H1 (cell line): ENCODE data around the gene GTF2E1. TPM values are rescaled to one million over a fixed set of nuclear protein-coding genes. Genes with fewer than 3 reads are reported as not detected.

Experiments used
- CTCF ChIA-PET: fragments of 300-600 bp; sonication (Branson Sonifier 250); formaldehyde crosslinking; loops from one replicate; lab custom pipeline; 2021; ENCODE audit not compliant: partially characterized antibody; lab: Charles Lee
- POLR2A ChIA-PET: fragments of 300-600 bp; sonication (Branson Sonifier 250); formaldehyde crosslinking; loops from one replicate; lab custom pipeline; 2021; ENCODE audit warnings: inconsistent platforms; ENCODE audit not compliant: partially characterized antibody; lab: Charles Lee
- DNase-seq, 2 experiments: peaks; one replicate each; pipeline versions ENCODE4 v3.0.0 to v3.0.0-alpha.2; 2010 to 2022; ENCODE audit warnings: low spot score in 2 of 2, low read depth in 1 of 2, mixed read lengths in 1 of 2
- FAIRE-seq: peaks from 2 replicates; lab custom pipeline; 2011; peaks lifted over from hg19 to GRCh38; lab: Jason Lieb, UNC
- H2AFZ ChIP-seq: 2 replicates; pipeline ENCODE4 v1.8.1; 2012; ENCODE audit warnings: low read length, inconsistent platforms
- H2AK5ac ChIP-seq: 2 replicates; pipeline ENCODE4 v1.6.1; 2013; ENCODE audit warnings: low read depth, low read length
- H2BK120ac ChIP-seq: replicated peaks from 2 replicates; pipeline ENCODE3; 2013; ENCODE audit warnings: low read depth, low read length, inconsistent platforms
- H2BK12ac ChIP-seq: 2 replicates; pipeline ENCODE4 v1.6.1; 2013; ENCODE audit warnings: low read depth, low read length
- H2BK15ac ChIP-seq: 2 replicates; pipeline ENCODE4 v1.6.1; 2013; ENCODE audit warnings: low read length
- H2BK20ac ChIP-seq: 2 replicates; pipeline ENCODE4 v1.6.1; 2013; ENCODE audit warnings: low read length
- H2BK5ac ChIP-seq: 2 replicates; pipeline ENCODE4 v1.6.1; 2013; ENCODE audit warnings: low read depth, low read length
- H3K14ac ChIP-seq: 2 replicates; pipeline ENCODE4 v1.6.1; 2013; ENCODE audit warnings: inconsistent platforms; ENCODE audit not compliant: insufficient read length
- H3K18ac ChIP-seq: 2 replicates; pipeline ENCODE4 v1.6.1; 2013; ENCODE audit warnings: low read length; ENCODE audit errors: extremely low read depth
- H3K23ac ChIP-seq: 2 replicates; pipeline ENCODE4 v1.6.1; 2013; ENCODE audit warnings: inconsistent platforms; ENCODE audit not compliant: insufficient read length
- H3K23me2 ChIP-seq: 2 replicates; pipeline ENCODE4 v1.6.1; 2013; ENCODE audit warnings: low read depth, low read length
- H3K27ac ChIP-seq: 2 replicates; pipeline ENCODE4 v1.6.1; 2011; ENCODE audit warnings: low read depth, low read length, inconsistent platforms
- H3K27me3 ChIP-seq, 4 experiments: replicated peaks in 1 of 4; 1 replicate in 1 of 4; 2 replicates in 3 of 4; pipeline versions ENCODE4 v1.6.1 to v1.8.1; 2011 to 2013; ENCODE audit warnings: low read length in 3 of 4, mild to moderate bottlenecking in 3 of 4, inconsistent platforms in 2 of 4, mixed read lengths in 2 of 4, moderate library complexity in 1 of 4; ENCODE audit not compliant: control insufficient read depth in 3 of 4, insufficient read depth in 3 of 4; ENCODE audit errors: extremely low read depth in 1 of 4
- H3K36me3 ChIP-seq, 4 experiments: 2 replicates each; pipeline versions ENCODE4 v1.6.1 to v1.8.1; 2011 to 2013; ENCODE audit warnings: mild to moderate bottlenecking in 4 of 4, low read length in 3 of 4, moderate library complexity in 2 of 4, control low read depth in 1 of 4, inconsistent platforms in 1 of 4; ENCODE audit not compliant: insufficient read depth in 4 of 4, control insufficient read depth in 2 of 4
- H3K4ac ChIP-seq: replicated peaks from 2 replicates; pipeline ENCODE3; 2013; ENCODE audit warnings: low read length, low read depth, mixed read lengths, inconsistent platforms; ENCODE audit not compliant: insufficient read length
- H3K4me1 ChIP-seq, 4 experiments: replicated peaks in 1 of 4; 1 replicate in 1 of 4; 2 replicates in 3 of 4; pipeline versions ENCODE4 v1.6.1 to v1.8.1; 2011 to 2013; ENCODE audit warnings: low read length in 3 of 4, inconsistent platforms in 2 of 4, mixed read lengths in 1 of 4; ENCODE audit not compliant: insufficient read depth in 4 of 4, control insufficient read depth in 3 of 4
- H3K4me2 ChIP-seq, 2 experiments: 2 replicates each; pipeline versions ENCODE4 v1.6.1 to v1.8.1; 2011 to 2013; ENCODE audit warnings: low read depth in 2 of 2, low read length in 2 of 2, control low read depth in 1 of 2, inconsistent platforms in 1 of 2, mild to moderate bottlenecking in 1 of 2; ENCODE audit not compliant: insufficient read depth in 1 of 2
- H3K4me3 ChIP-seq, 4 experiments: fragments of 200-600, 300-600 bp in 1 of 4; sonication (generic), shearing (Covaris generic), sonication (Bioruptor Twin) in 1 of 4; 2 replicates each; pipeline versions ENCODE4 v1.5.1 to v1.8.1; 2011 to 2016; ENCODE audit warnings: low read length in 4 of 4, low read depth in 3 of 4, control low read depth in 2 of 4, inconsistent platforms in 2 of 4, mild to moderate bottlenecking in 2 of 4, mixed read lengths in 1 of 4, moderate library complexity in 1 of 4; ENCODE audit not compliant: insufficient read depth in 2 of 4; ENCODE audit errors: extremely low read depth in 1 of 4
- H3K56ac ChIP-seq: replicated peaks from 2 replicates; pipeline ENCODE3; 2013; ENCODE audit warnings: low read depth, mild to moderate bottlenecking, mixed read lengths, low read length, inconsistent platforms; ENCODE audit not compliant: insufficient read length
- H3K79me1 ChIP-seq: 2 replicates; pipeline ENCODE4 v1.6.1; 2013; ENCODE audit warnings: low read depth, low read length, control low read depth
- H3K79me2 ChIP-seq, 2 experiments: 2 replicates each; pipeline versions ENCODE4 v1.6.1 to v1.8.1; 2012 to 2013; ENCODE audit warnings: low read length in 2 of 2, mild to moderate bottlenecking in 2 of 2, inconsistent platforms in 1 of 2; ENCODE audit not compliant: insufficient read depth in 2 of 2, control insufficient read depth in 1 of 2
- H3K9ac ChIP-seq, 4 experiments: replicated peaks in 1 of 4; 1 replicate in 1 of 4; 2 replicates in 3 of 4; pipeline versions ENCODE4 v1.6.1 to v1.8.1; 2011 to 2013; ENCODE audit warnings: low read depth in 3 of 4, low read length in 3 of 4, control low read depth in 2 of 4, mild to moderate bottlenecking in 2 of 4, moderate library complexity in 2 of 4, inconsistent platforms in 1 of 4; ENCODE audit errors: extremely low read depth in 1 of 4
- H3K9me3 ChIP-seq, 2 experiments: 2 replicates each; pipeline versions ENCODE4 v1.6.1 to v1.8.1; 2012 to 2013; ENCODE audit warnings: mild to moderate bottlenecking in 2 of 2, moderate library complexity in 2 of 2, control low read depth in 1 of 2, inconsistent platforms in 1 of 2, low read depth in 1 of 2, low read length in 1 of 2, mixed read lengths in 1 of 2; ENCODE audit not compliant: insufficient read depth in 2 of 2
- H4K20me1 ChIP-seq, 2 experiments: replicated peaks in 1 of 2; 2 replicates each; pipeline versions ENCODE3 to v1.8.1; 2011 to 2013; ENCODE audit warnings: inconsistent platforms in 2 of 2, low read length in 2 of 2, mild to moderate bottlenecking in 1 of 2; ENCODE audit not compliant: insufficient read depth in 2 of 2, control insufficient read depth in 1 of 2
- H4K5ac ChIP-seq: 2 replicates; pipeline ENCODE4 v1.6.1; 2013; ENCODE audit warnings: low read length, low read depth, mixed read lengths, inconsistent platforms; ENCODE audit not compliant: insufficient read length
- H4K8ac ChIP-seq: 2 replicates; pipeline ENCODE4 v1.8.0; 2013; ENCODE audit warnings: mild to moderate bottlenecking, moderate library complexity, low read length, inconsistent platforms; ENCODE audit not compliant: insufficient read depth; ENCODE audit errors: extremely low read depth
- H4K91ac ChIP-seq: replicated peaks from 2 replicates; pipeline ENCODE3; 2013; ENCODE audit warnings: low read length, mixed read lengths, inconsistent platforms; ENCODE audit not compliant: insufficient read length
- CHD2 ChIP-seq: IDR thresholded peaks from 2 replicates; pipeline ENCODE4 v1.6.1; 2012; ENCODE audit warnings: low read length, improper control_type of control experiment
- CREB1 ChIP-seq: IDR thresholded peaks from 2 replicates; pipeline ENCODE4 v1.6.1; 2012; ENCODE audit warnings: inconsistent platforms
- SP1 ChIP-seq: IDR thresholded peaks from 2 replicates; pipeline ENCODE4 v1.6.1; 2011; ENCODE audit warnings: low read depth, low read length
- TCF12 ChIP-seq: IDR thresholded peaks from 2 replicates; pipeline ENCODE4 v1.6.1; 2011; ENCODE audit warnings: low read depth, mild to moderate bottlenecking, low read length
- USF2 ChIP-seq: IDR thresholded peaks from 2 replicates; pipeline ENCODE4 v1.6.1; 2011; ENCODE audit warnings: low read length, improper control_type of control experiment
- WGBS, 2 experiments: shearing (Covaris generic) in 1 of 2; methylation state at CpG; one replicate each; pipeline versions ENCODE4 v1.1.6 to v1.1.7; 2013 to 2015; ENCODE audit warnings: low lambda C conversion rate in 2 of 2, mixed read lengths in 2 of 2, inconsistent platforms in 1 of 2, low coverage in 1 of 2, missing lambda C conversion rate in 1 of 2; ENCODE audit not compliant: insufficient replicate concordance in 2 of 2, insufficient coverage in 1 of 2, insufficient read length in 1 of 2; ENCODE audit errors: extremely low coverage in 1 of 2, missing lambda C conversion rate in 1 of 2; 5-methylcytosine and 5-hydroxymethylcytosine counted together
- polyA plus RNA-seq, 7 experiments: library from polyadenylated mRNA; depleted of rRNA in 3 of 7; stranded (reverse) in 5 of 7; unstranded in 2 of 7; fragments of >200 nt in 5 of 7; fragments of 200-250 nt in 2 of 7; gene quantifications; 1 replicate in 5 of 7; 2 replicates in 1 of 7; 4 replicates in 1 of 7; pipeline versions ENCODE4 v1.2.1 to v1.2.3, GENCODE V29; 2011 to 2013; ENCODE audit warnings: missing spikeins in 2 of 7, mixed read lengths in 2 of 7
- total RNA-seq: library from RNA; stranded (reverse); fragmentation: NEBNext Ultra II Directional; extraction: Animal tissue kit (Norgen Biotek cat#: 25700); gene quantifications from 2 replicates; pipeline ENCODE4 v1.2.1, GENCODE V29; 2021

GTF2E1 gene
- total and polyA plus RNA-seq, 2 of the 8 experiments (the other 6 are each of a cell fraction or from before 2014, with no cell fraction given), result 37.4 to 73.3 TPM

GRCh38 chr3:120824613-120825012, 82.1 kb downstream of the GTF2E1 start:
- DNase-seq, result no peak
- H3K4me1 ChIP-seq, result peaks cover 0 to 3% (median 2%) of the 10 kb centered on the region in 4 experiments; a peak in 2 of 7 replicates
- no peak overlapping the region for H2BK12ac ChIP-seq
- H3K4me2 ChIP-seq, result peak overlapping the region in 1 of 2 experiments; percentile 38; a peak in 2 of 4 replicates
- no peaks in the 10 kb centered on the region for H3K36me3 ChIP-seq
- H2BK15ac ChIP-seq, result no peak overlapping the region
- H3K56ac ChIP-seq, result no peak overlapping the region
- ChIA-PET POLR2A (interaction anchor here (0.6 kb wide), 1 partner anchor 609 kb away, joined by 3 read pairs; no protein-coding TSS in a partner anchor), CTCF (interaction anchor here (0.6 to 1.6 kb wide), 8 partner anchors 11 to 514 kb away, joined by 3 to 5 read pairs (median 3); no protein-coding TSS in a partner anchor)
- no peaks in the 10 kb centered on the region for H3K9me3 ChIP-seq
- 77% methylated on average over 1 of the region's 1 CpG; no CpG with 5 or more reads in 1 of the 2 experiments for WGBS, 2 experiments
- peak overlapping the region; percentile 43 for H2AFZ ChIP-seq
- H3K18ac ChIP-seq, result peak overlapping the region; percentile 63
- H4K91ac ChIP-seq, result no peak overlapping the region
- H3K27me3 ChIP-seq, result peaks cover 0 to 1% (median 0%) of the 10 kb centered on the region in 4 experiments; a peak in 2 of 7 replicates
- no peak overlapping the region for H2BK120ac ChIP-seq
- H3K79me1 ChIP-seq, result no peaks in the 10 kb centered on the region
- no peak overlapping the region for H3K27ac ChIP-seq
- no peak overlapping the region for H3K9ac ChIP-seq
- H3K14ac ChIP-seq, result no peak overlapping the region
- H3K23me2 ChIP-seq, result no peaks in the 10 kb centered on the region
- TF ChIP-seq CREB1 (no peak), CHD2 (no peak), SP1 (no peak), USF2 (no peak), TCF12 (no peak)
- H3K4ac ChIP-seq, result no peak overlapping the region
- no peak overlapping the region for H3K23ac ChIP-seq
- H3K79me2 ChIP-seq, result no peaks in the 10 kb centered on the region
- H4K5ac ChIP-seq, result no peak overlapping the region
- FAIRE-seq, result peak; percentile 79
- H4K8ac ChIP-seq, result no peak overlapping the region
- no peaks in the 10 kb centered on the region for H4K20me1 ChIP-seq
- 0 out of 8 replicates have a peak overlapping the region, but pooled peaks of 1 of the 4 experiments have one; percentile 4 for H3K4me3 ChIP-seq
- no peak overlapping the region for H2BK20ac ChIP-seq
- H2AK5ac ChIP-seq, result no peak overlapping the region
- no peak overlapping the region for H2BK5ac ChIP-seq
